A172 (cell line): ENCODE data around the gene STPG3. TPM values are rescaled to one million over a fixed set of nuclear protein-coding genes. Genes with fewer than 3 reads are reported as not detected.

ENCODE experiments used
- DNase-seq: peaks from one replicate; pipeline ENCODE4 v3.0.0-alpha.2; 2015; ENCODE audit warnings: low spot score
- total RNA-seq: library from RNA; depleted of rRNA; stranded (reverse); fragments of >200 nt; shearing (Covaris generic); gene quantifications from 2 replicates; pipeline ENCODE4 v1.2.3, GENCODE V29; 2014; rRNA removed

Gene STPG3
- total RNA-seq = not detected in 2 replicates

- no peak for DNase-seq
Observed at GRCh38 chr9:137251194-137251461, at the start of gene STPG3. Gene STPG3 (plus strand): TSS chr9:137251286. CDS start chr9:137251287, 1 bp downstream.

GRCh38 chr9:137202966-137203365, 48.1 kb upstream of the STPG3 start:
- no peak for DNase-seq

- no peak for DNase-seq
Observed at GRCh38 chr9:137204731-137205125, 46.4 kb upstream of the STPG3 start.

GRCh38 chr9:137205126-137206069, 45.7 kb upstream of the STPG3 start, which contains the start of the genes NDOR1 and TMEM203:
Gene NDOR1 (plus strand): TSS chr9:137205700. CDS start chr9:137205778, 78 bp downstream.
Gene TMEM203 (minus strand): TSS chr9:137205648. CDS start chr9:137205414, 234 bp downstream.
- DNase-seq = peak; percentile 87

GRCh38 chr9:137206602-137207001, 44.5 kb upstream of the STPG3 start:
- no peak for DNase-seq

GRCh38 chr9:137211532-137211931, 39.6 kb upstream of the STPG3 start:
- no peak for DNase-seq

- no peak for DNase-seq
Observed at GRCh38 chr9:137212520-137212919, 38.6 kb upstream of the STPG3 start.

- no peak for DNase-seq
Observed at GRCh38 chr9:137213160-137214060, 37.7 kb upstream of the STPG3 start.

GRCh38 chr9:137214620-137215019, 36.5 kb upstream of the STPG3 start:
- no peak for DNase-seq

GRCh38 chr9:137215196-137215986, 35.7 kb upstream of the STPG3 start:
- DNase-seq = no peak

GRCh38 chr9:137216188-137216965, 34.7 kb upstream of the STPG3 start:
- DNase-seq = no peak

- DNase-seq = no peak
Observed at GRCh38 chr9:137217276-137218211, 33.5 kb upstream of the STPG3 start.

GRCh38 chr9:137218212-137218753, 32.8 kb upstream of the STPG3 start:
- DNase-seq = no peak

GRCh38 chr9:137218754-137219271, 32.3 kb upstream of the STPG3 start:
- peak; percentile 92 for DNase-seq

GRCh38 chr9:137219757-137220316, 31.2 kb upstream of the STPG3 start:
- DNase-seq = no peak

- no peak for DNase-seq
Observed at GRCh38 chr9:137220317-137221094, 30.6 kb upstream of the STPG3 start.

GRCh38 chr9:137221095-137221505, 30.0 kb upstream of the STPG3 start:
- DNase-seq = no peak
